HepG2 (cell line): Measurements from ENCODE around the gene ANKRD65. TPM values are rescaled to one million over a fixed set of nuclear protein-coding genes. Genes with fewer than 3 reads are reported as not detected.

ENCODE experiments used
- GATA4 ChIP-seq: sonication (generic); IDR thresholded peaks from 2 replicates; pipeline ENCODE4 v1.6.1; 2016; ENCODE audit warnings: antibody characterized with exemption, low read depth, borderline replicate concordance
- LBX2 ChIP-seq: sonication (generic); formaldehyde crosslinking; IDR thresholded peaks from 2 replicates; pipeline ENCODE4 v1.5.0; 2020; ENCODE audit warnings: missing genetic modification reagents, mild to moderate bottlenecking, borderline replicate concordance
- MTA3 ChIP-seq: sonication (generic); formaldehyde crosslinking; IDR thresholded peaks from 2 replicates; pipeline ENCODE4 v1.4.0; 2020; ENCODE audit warnings: missing genetic modification reagents
- MTF2 ChIP-seq: sonication (generic); formaldehyde crosslinking; IDR thresholded peaks from 2 replicates; pipeline ENCODE4 v1.5.0; 2020; ENCODE audit warnings: missing genetic modification reagents, borderline replicate concordance
- NFE2L1 ChIP-seq: sonication (generic); formaldehyde crosslinking; IDR thresholded peaks from 2 replicates; pipeline ENCODE4 v1.4.0; 2020; ENCODE audit warnings: missing genetic modification reagents, mild to moderate bottlenecking, borderline replicate concordance
- PHF8 ChIP-seq: sonication (generic); formaldehyde crosslinking; IDR thresholded peaks from 2 replicates; pipeline ENCODE4 v1.5.0; 2020; ENCODE audit warnings: missing genetic modification reagents
- RORA ChIP-seq: sonication (generic); formaldehyde crosslinking; IDR thresholded peaks from 2 replicates; pipeline ENCODE4 v1.5.0; 2020; ENCODE audit warnings: mild to moderate bottlenecking, missing genetic modification reagents, moderate library complexity
- SKIL ChIP-seq: sonication (generic); formaldehyde crosslinking; IDR thresholded peaks from 2 replicates; pipeline ENCODE4 v1.8.0; 2022; ENCODE audit warnings: missing genetic modification reagents, mild to moderate bottlenecking, moderate library complexity, borderline replicate concordance
- SMARCC2 ChIP-seq: fragments of 450-650 bp; IDR thresholded peaks from 2 replicates; pipeline ENCODE4 v1.6.1; 2017; ENCODE audit warnings: antibody characterized with exemption, mild to moderate bottlenecking
- SNRNP70 ChIP-seq: fragments of 200-400 bp; formaldehyde crosslinking; IDR thresholded peaks from 2 replicates; pipeline ENCODE4 v1.6.1; 2017; ENCODE audit warnings: mild to moderate bottlenecking, low read depth, low read length, moderate library complexity
- THRA ChIP-seq: sonication (generic); formaldehyde crosslinking; IDR thresholded peaks from 2 replicates; pipeline ENCODE4 v1.4.0; 2020; ENCODE audit warnings: missing genetic modification reagents, borderline replicate concordance
- TIGD3 ChIP-seq: sonication (generic); formaldehyde crosslinking; IDR thresholded peaks from 2 replicates; pipeline ENCODE4 v1.5.1; 2020; ENCODE audit warnings: mild to moderate bottlenecking, missing genetic modification reagents, borderline replicate concordance
- ZFP91 ChIP-seq: sonication (generic); formaldehyde crosslinking; IDR thresholded peaks from 2 replicates; pipeline ENCODE4 v1.9.0; 2022; ENCODE audit warnings: missing genetic modification reagents, mild to moderate bottlenecking, borderline replicate concordance
- ZNF343 ChIP-seq: sonication (generic); formaldehyde crosslinking; IDR thresholded peaks from 2 replicates; pipeline ENCODE4 v1.4.0; 2020; ENCODE audit warnings: mild to moderate bottlenecking, missing genetic modification reagents
- ZNF7 ChIP-seq: IDR thresholded peaks from 2 replicates; pipeline ENCODE4 v1.6.1; 2016; ENCODE audit warnings: missing biosample characterization, missing genetic modification reagents
- ZNF709 ChIP-seq: sonication (generic); formaldehyde crosslinking; IDR thresholded peaks from 2 replicates; pipeline ENCODE4 v1.5.0; 2020; ENCODE audit warnings: mild to moderate bottlenecking, missing genetic modification reagents
- ZNF839 ChIP-seq: sonication (generic); formaldehyde crosslinking; IDR thresholded peaks from 2 replicates; pipeline ENCODE4 v1.4.0; 2020; ENCODE audit warnings: missing genetic modification reagents, mild to moderate bottlenecking, borderline replicate concordance
- ZNF841 ChIP-seq: sonication (generic); formaldehyde crosslinking; IDR thresholded peaks from 2 replicates; pipeline ENCODE4 v1.8.1; 2023; ENCODE audit warnings: missing genetic modification reagents, borderline replicate concordance
- polyA plus RNA-seq, 8 experiments: library from polyadenylated mRNA; depleted of rRNA in 3 of 8; stranded (reverse) in 7 of 8; unstranded in 1 of 8; fragments of >200 nt; fragmentation: Illumina TruSeq in 4 of 8; extraction: Trizol in 4 of 8; gene quantifications; 2 replicates each; pipeline versions ENCODE4 v1.2.1 to v1.2.3, GENCODE V29; 2011 to 2016; ENCODE audit warnings: low read depth in 4 of 8, missing spikeins in 1 of 8, mixed read lengths in 1 of 8; ENCODE audit not compliant: insufficient read depth in 1 of 8
- total RNA-seq, 5 experiments: library from RNA; depleted of rRNA; stranded (reverse); fragments of >200 nt; fragmentation: Illumina TruSeq; extraction: Trizol; gene quantifications; 2 replicates each; pipeline ENCODE4 v1.2.3, GENCODE V29; 2016; ENCODE audit warnings: low read depth in 1 of 5

The ANKRD65 gene
- total and polyA plus RNA-seq, 2 of the 13 experiments (the other 11 are each of a cell fraction or from before 2014, with no cell fraction given), result 12.1 to 30.1 TPM

- TF ChIP-seq THRA, result peak; percentile 77
- peak; percentile 70; the same call in 1 of the 2 replicates for TF ChIP-seq SKIL
- TF ChIP-seq GATA4, result no peak; the same call in 1 of the 2 replicates
- TF ChIP-seq PHF8, result peak; percentile 92
- TF ChIP-seq TIGD3, result no peak
- TF ChIP-seq ZNF839, result peak; percentile 82; the same call in 1 of the 2 replicates
- peak; percentile 73 for TF ChIP-seq ZFP91 (CRISPR knock-in tag)
- TF ChIP-seq ZNF841 (CRISPR knock-in tag), result peak; percentile 28; the same call in 1 of the 2 replicates
- peak; percentile 83; the same call in 1 of the 2 replicates for TF ChIP-seq LBX2 (CRISPR knock-in tag)
- TF ChIP-seq ZNF709 (CRISPR knock-in tag), result peak; percentile 78
- TF ChIP-seq NFE2L1 (CRISPR knock-in tag), result no peak
- no peak for TF ChIP-seq MTA3 (CRISPR knock-in tag)
- peak; percentile 71 for TF ChIP-seq ZNF343 (CRISPR knock-in tag)
- no peak for TF ChIP-seq SNRNP70
- no peak for TF ChIP-seq RORA (CRISPR knock-in tag)
- TF ChIP-seq ZNF7 (CRISPR knock-in tag), result no peak
- TF ChIP-seq MTF2 (CRISPR knock-in tag), result 0 out of 2 replicates have a peak, but pooled peaks have one; percentile 53
- TF ChIP-seq SMARCC2, result no peak
Measured at GRCh38 chr1:1406821-1407635, 14.0 kb downstream of the ANKRD65 start, which contains the start of gene MRPL20 (continued).
